ENCODE data around the gene RPL7L1.

RPL7L1 gene

GRCh38 chr6:42915732-42916131 is 36.3 kb downstream of the RPL7L1 start, which contains the start of gene PTCRA:
Gene PTCRA, plus strand, starts transcription at chr6:42916053. Its CDS starts 17 bp downstream, at chr6:42916070.
- no peak within 1 kb of the TSS for H3K4me3 ChIP-seq (replicated peaks; ENCODE audit: insufficient read depth, low read length)
- no peaks in the 10 kb centered on the region for H3K27me3 ChIP-seq (ENCODE audit: insufficient read depth, poor library complexity, severe bottlenecking)
- TF ChIP-seq SPI1 (IDR thresholded peaks at IDR 0.05; ENCODE audit: borderline replicate concordance, low read depth) (no peak), POLR2AphosphoS5 (IDR thresholded peaks at IDR 0.05; ENCODE audit: low read depth) (no peak), GABPA (IDR thresholded peaks at IDR 0.05; ENCODE audit: low read depth) (no peak)
- TF ChIP-seq, protein P1, sequence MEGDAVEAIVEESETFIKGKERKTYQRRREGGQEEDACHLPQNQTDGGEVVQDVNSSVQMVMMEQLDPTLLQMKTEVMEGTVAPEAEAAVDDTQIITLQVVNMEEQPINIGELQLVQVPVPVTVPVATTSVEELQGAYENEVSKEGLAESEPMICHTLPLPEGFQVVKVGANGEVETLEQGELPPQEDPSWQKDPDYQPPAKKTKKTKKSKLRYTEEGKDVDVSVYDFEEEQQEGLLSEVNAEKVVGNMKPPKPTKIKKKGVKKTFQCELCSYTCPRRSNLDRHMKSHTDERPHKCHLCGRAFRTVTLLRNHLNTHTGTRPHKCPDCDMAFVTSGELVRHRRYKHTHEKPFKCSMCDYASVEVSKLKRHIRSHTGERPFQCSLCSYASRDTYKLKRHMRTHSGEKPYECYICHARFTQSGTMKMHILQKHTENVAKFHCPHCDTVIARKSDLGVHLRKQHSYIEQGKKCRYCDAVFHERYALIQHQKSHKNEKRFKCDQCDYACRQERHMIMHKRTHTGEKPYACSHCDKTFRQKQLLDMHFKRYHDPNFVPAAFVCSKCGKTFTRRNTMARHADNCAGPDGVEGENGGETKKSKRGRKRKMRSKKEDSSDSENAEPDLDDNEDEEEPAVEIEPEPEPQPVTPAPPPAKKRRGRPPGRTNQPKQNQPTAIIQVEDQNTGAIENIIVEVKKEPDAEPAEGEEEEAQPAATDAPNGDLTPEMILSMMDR (IDR thresholded peaks at IDR 0.05; ENCODE audit: insufficient read depth, low read length): no peak
- TF ChIP-seq, protein P2, sequence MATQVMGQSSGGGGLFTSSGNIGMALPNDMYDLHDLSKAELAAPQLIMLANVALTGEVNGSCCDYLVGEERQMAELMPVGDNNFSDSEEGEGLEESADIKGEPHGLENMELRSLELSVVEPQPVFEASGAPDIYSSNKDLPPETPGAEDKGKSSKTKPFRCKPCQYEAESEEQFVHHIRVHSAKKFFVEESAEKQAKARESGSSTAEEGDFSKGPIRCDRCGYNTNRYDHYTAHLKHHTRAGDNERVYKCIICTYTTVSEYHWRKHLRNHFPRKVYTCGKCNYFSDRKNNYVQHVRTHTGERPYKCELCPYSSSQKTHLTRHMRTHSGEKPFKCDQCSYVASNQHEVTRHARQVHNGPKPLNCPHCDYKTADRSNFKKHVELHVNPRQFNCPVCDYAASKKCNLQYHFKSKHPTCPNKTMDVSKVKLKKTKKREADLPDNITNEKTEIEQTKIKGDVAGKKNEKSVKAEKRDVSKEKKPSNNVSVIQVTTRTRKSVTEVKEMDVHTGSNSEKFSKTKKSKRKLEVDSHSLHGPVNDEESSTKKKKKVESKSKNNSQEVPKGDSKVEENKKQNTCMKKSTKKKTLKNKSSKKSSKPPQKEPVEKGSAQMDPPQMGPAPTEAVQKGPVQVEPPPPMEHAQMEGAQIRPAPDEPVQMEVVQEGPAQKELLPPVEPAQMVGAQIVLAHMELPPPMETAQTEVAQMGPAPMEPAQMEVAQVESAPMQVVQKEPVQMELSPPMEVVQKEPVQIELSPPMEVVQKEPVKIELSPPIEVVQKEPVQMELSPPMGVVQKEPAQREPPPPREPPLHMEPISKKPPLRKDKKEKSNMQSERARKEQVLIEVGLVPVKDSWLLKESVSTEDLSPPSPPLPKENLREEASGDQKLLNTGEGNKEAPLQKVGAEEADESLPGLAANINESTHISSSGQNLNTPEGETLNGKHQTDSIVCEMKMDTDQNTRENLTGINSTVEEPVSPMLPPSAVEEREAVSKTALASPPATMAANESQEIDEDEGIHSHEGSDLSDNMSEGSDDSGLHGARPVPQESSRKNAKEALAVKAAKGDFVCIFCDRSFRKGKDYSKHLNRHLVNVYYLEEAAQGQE (IDR thresholded peaks at IDR 0.05; ENCODE audit: insufficient replicate concordance, low read depth): no peak
- no peak for DNase-seq (ENCODE audit: low read depth in 1 of 2, low spot score in 1 of 2)
- H3K27ac ChIP-seq (replicated peaks): no peak within 1 kb of the TSS

DNA sequence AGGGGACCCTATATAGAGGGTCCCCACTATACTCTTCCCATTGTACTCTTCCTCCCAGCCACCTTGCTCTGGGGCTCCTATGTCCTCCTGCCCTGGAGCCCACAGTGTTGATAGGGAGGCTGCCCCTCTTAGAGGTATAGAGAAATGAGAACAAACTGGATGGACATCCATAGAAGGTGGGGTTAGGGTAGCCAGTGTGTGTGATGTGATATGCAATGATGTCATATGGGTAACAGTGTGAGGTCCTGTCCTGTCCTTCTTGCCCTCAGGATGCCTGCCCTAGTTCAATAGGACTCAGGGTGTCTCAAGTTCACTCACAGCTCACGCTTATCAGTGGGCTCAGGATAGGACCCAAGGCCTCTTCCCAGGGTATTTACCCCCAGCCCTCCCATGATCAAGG is 36.9 kb downstream of the RPL7L1 start:
- H3K27ac ChIP-seq (replicated peaks): no peak overlapping the region
- H3K27me3 ChIP-seq (ENCODE audit: insufficient read depth, poor library complexity, severe bottlenecking): no peaks in the 10 kb centered on the region
- no peak overlapping the region for H3K4me3 ChIP-seq (replicated peaks; ENCODE audit: insufficient read depth, low read length)
- TF ChIP-seq, protein P2 (IDR thresholded peaks at IDR 0.05; ENCODE audit: insufficient replicate concordance, low read depth): no peak
- TF ChIP-seq GABPA (IDR thresholded peaks at IDR 0.05; ENCODE audit: low read depth) (no peak), POLR2AphosphoS5 (IDR thresholded peaks at IDR 0.05; ENCODE audit: low read depth) (no peak), SPI1 (IDR thresholded peaks at IDR 0.05; ENCODE audit: borderline replicate concordance, low read depth) (no peak)
- TF ChIP-seq, protein P1 (IDR thresholded peaks at IDR 0.05; ENCODE audit: insufficient read depth, low read length): no peak
- DNase-seq (ENCODE audit: low read depth in 1 of 2, low spot score in 1 of 2): no peak

DNA sequence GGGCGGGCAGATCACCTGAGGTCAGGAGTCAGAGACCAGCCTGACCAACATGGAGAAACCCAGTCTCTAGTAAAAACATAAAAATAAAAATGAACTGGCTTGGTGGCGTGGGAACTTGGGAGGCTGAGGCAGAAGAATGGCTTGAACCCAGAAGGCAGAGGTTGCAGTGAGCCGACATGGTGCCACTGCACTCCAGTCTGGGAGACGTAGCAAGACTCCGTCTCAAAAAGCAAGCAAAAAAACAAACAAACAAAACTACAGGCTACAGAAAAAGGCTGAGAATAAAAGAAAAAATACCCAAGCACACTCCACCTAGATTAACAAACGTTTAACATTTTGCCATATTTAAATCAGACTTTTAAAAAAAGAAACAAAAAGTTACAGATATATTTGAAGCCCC is 42.4 kb downstream of the RPL7L1 start:
- Histone ChIP-seq H3K27me3 (ENCODE audit: insufficient read depth, poor library complexity, severe bottlenecking) (no peaks in the 10 kb centered on the region), H3K27ac (replicated peaks) (no peak overlapping the region), H3K4me3 (replicated peaks; ENCODE audit: insufficient read depth, low read length) (no peak overlapping the region)
- TF ChIP-seq, protein P2 (IDR thresholded peaks at IDR 0.05; ENCODE audit: insufficient replicate concordance, low read depth): no peak
- TF ChIP-seq GABPA (IDR thresholded peaks at IDR 0.05; ENCODE audit: low read depth) (no peak), SPI1 (IDR thresholded peaks at IDR 0.05; ENCODE audit: borderline replicate concordance, low read depth) (no peak), POLR2AphosphoS5 (IDR thresholded peaks at IDR 0.05; ENCODE audit: low read depth) (no peak)
- TF ChIP-seq, protein P1 (IDR thresholded peaks at IDR 0.05; ENCODE audit: insufficient read depth, low read length): no peak
- no peak for DNase-seq (ENCODE audit: low read depth in 1 of 2, low spot score in 1 of 2)
